SK-N-SH (cell line): ENCODE results near the gene RGS17.
A peak's percentile ranks its signal among the peaks of the same experiment; 100 is the strongest.

ENCODE experiments used
- EZH2phosphoT487 ChIP-seq: fragments of 200-600 bp; sonication (generic); IDR thresholded peaks from 2 replicates; pipeline ENCODE4 v1.6.1; 2017; ENCODE audit warnings: low read depth, mixed run types, mild to moderate bottlenecking, antibody characterized with exemption, moderate library complexity, borderline replicate concordance
- NRF1 ChIP-seq: IDR thresholded peaks from 2 replicates; pipeline ENCODE4 v1.6.1; 2012; ENCODE audit warnings: low read depth, mild to moderate bottlenecking, low read length
- RXRA ChIP-seq: IDR thresholded peaks from 2 replicates; pipeline ENCODE4 v1.4.0; 2012; ENCODE audit warnings: low read depth, mild to moderate bottlenecking, borderline replicate concordance
- TCF12 ChIP-seq: IDR thresholded peaks from 2 replicates; pipeline ENCODE4 v1.4.0; 2012
- USF1 ChIP-seq: IDR thresholded peaks from 2 replicates; pipeline ENCODE4 v1.4.0; 2012; ENCODE audit warnings: low read depth, borderline replicate concordance
- TF ChIP-seq, protein P1 (sequence below): fragments of 200-600 bp; sonication (generic); IDR thresholded peaks from 2 replicates; pipeline ENCODE4 v1.6.1; 2017; ENCODE audit warnings: antibody characterized with exemption, mild to moderate bottlenecking, moderate library complexity

DNA sequence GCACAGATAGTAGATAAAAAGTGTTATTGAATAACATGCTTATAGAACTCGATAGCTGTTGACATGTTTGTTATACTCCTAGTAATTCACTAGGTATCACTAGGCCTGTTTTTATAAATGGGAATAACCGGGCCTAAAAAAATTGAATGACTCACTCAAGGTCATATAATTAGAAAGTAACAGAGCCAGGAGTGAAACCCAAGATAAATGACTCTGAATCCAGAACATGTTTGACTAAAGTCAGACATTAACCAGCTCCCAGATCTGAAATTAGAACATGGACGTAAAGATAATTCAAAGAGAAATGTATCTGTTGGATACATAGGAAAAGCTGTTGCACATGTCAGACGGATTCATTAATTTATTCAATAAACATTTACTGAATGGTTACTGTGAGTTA, 26.9 kb downstream of the RGS17 start:
- TF ChIP-seq, protein P1, sequence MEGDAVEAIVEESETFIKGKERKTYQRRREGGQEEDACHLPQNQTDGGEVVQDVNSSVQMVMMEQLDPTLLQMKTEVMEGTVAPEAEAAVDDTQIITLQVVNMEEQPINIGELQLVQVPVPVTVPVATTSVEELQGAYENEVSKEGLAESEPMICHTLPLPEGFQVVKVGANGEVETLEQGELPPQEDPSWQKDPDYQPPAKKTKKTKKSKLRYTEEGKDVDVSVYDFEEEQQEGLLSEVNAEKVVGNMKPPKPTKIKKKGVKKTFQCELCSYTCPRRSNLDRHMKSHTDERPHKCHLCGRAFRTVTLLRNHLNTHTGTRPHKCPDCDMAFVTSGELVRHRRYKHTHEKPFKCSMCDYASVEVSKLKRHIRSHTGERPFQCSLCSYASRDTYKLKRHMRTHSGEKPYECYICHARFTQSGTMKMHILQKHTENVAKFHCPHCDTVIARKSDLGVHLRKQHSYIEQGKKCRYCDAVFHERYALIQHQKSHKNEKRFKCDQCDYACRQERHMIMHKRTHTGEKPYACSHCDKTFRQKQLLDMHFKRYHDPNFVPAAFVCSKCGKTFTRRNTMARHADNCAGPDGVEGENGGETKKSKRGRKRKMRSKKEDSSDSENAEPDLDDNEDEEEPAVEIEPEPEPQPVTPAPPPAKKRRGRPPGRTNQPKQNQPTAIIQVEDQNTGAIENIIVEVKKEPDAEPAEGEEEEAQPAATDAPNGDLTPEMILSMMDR, result no peak
- TF ChIP-seq TCF12 (peak; percentile 64), NRF1 (no peak), RXRA (no peak), EZH2phosphoT487 (no peak), USF1 (no peak)
